Neural progenitor cell (in vitro differentiated cells): ENCODE measurements around the gene NCOR2.

Experiments used
- EZH2 ChIP-seq: fragments of 200-600 bp; sonication (generic); IDR thresholded peaks from 2 replicates; pipeline ENCODE4 v1.6.1; 2017; ENCODE audit warnings: antibody characterized with exemption, mild to moderate bottlenecking, moderate library complexity
- EZH2phosphoT487 ChIP-seq: fragments of 200-600 bp; sonication (generic); IDR thresholded peaks from 2 replicates; pipeline ENCODE4 v1.6.1; 2017; ENCODE audit warnings: antibody characterized with exemption
- TF ChIP-seq, protein P1 (sequence below): fragments of 200-600 bp; sonication (generic); IDR thresholded peaks from 2 replicates; pipeline ENCODE4 v1.5.1; 2017; ENCODE audit warnings: antibody characterized with exemption, mild to moderate bottlenecking

GRCh38 chr12:124593176-124593575 lies 25.8 kb upstream of the NCOR2 start:
- TF ChIP-seq EZH2: no peak
- TF ChIP-seq, protein P1, sequence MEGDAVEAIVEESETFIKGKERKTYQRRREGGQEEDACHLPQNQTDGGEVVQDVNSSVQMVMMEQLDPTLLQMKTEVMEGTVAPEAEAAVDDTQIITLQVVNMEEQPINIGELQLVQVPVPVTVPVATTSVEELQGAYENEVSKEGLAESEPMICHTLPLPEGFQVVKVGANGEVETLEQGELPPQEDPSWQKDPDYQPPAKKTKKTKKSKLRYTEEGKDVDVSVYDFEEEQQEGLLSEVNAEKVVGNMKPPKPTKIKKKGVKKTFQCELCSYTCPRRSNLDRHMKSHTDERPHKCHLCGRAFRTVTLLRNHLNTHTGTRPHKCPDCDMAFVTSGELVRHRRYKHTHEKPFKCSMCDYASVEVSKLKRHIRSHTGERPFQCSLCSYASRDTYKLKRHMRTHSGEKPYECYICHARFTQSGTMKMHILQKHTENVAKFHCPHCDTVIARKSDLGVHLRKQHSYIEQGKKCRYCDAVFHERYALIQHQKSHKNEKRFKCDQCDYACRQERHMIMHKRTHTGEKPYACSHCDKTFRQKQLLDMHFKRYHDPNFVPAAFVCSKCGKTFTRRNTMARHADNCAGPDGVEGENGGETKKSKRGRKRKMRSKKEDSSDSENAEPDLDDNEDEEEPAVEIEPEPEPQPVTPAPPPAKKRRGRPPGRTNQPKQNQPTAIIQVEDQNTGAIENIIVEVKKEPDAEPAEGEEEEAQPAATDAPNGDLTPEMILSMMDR: no peak
- TF ChIP-seq EZH2phosphoT487: no peak
